Thyroid gland (tissue), 4 donors: ENCODE measurements around the gene PRR4.

Experiments used
- CTCF ChIP-seq, 6 experiments: fragments of 200-600 bp in 3 of 6; fragments of 450-650 bp in 3 of 6; sonication (generic) in 3 of 6; IDR thresholded peaks; one replicate each; pipeline ENCODE4 v1.5.1; 2016 to 2019; ENCODE audit warnings: antibody characterized with exemption in 6 of 6, mild to moderate bottlenecking in 2 of 6, inconsistent platforms in 1 of 6, moderate library complexity in 1 of 6
- POLR2A ChIP-seq, 2 donors: fragments of 450-650 bp; IDR thresholded peaks; one replicate each; pipeline ENCODE4 v1.6.1; 2017; ENCODE audit warnings: antibody characterized with exemption in 2 of 2, mild to moderate bottlenecking in 2 of 2, moderate library complexity in 1 of 2

DNA sequence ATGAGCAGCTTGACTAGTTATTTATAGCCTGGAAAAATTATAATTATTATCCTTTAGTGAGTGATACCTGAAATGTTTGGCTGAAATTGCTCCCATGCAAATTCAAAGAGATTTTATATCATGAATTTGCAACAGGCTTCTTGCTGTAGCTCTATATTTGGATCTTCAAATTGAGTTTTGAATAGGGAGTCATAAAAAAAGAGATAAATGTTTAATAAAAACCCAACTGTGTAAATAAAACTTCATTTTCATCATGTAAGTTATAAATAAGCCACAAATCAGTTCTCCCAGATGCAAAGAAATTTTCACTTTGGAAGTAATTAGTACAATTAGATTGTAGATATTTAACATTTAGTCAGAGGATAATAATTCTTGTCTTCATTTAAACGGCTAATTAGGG lies 42.1 kb downstream of the PRR4 start, which contains the start of gene TAS2R8:
- TF ChIP-seq CTCF (IDR thresholded peaks at IDR 0.05) = no peak
- no peak for TF ChIP-seq POLR2A (IDR thresholded peaks at IDR 0.05)
